A549 (cell line): ENCODE data around the gene KBTBD8. TPM values are rescaled to one million over a fixed set of nuclear protein-coding genes. Genes with fewer than 3 reads are reported as not detected.

Source experiments
- ATAC-seq, 2 experiments: fragments of 200-7000 bp in 1 of 2; fragments of >200 bp in 1 of 2; cut with Nextera tagmentation in 1 of 2; cut with Tn5 transposase in 1 of 2; 3 replicates each; pipeline versions ENCODE4 v1.8.0 to v1.9.1; 2018 to 2020; ENCODE audit warnings: mild to moderate bottlenecking in 1 of 2, moderate library complexity in 1 of 2
- CTCF ChIA-PET: fragments of 300-600 bp; sonication (Branson Sonifier 250); formaldehyde crosslinking; extraction: SDS; loops from one replicate; lab custom pipeline; 2021; ENCODE audit warnings: antibody characterized with exemption, inconsistent platforms; lab: Yijun Ruan, JAX
- POLR2A ChIA-PET: fragments of 350-600 bp; formaldehyde crosslinking; extraction: SDS; loops from one replicate; lab custom pipeline; 2021; ENCODE audit warnings: antibody characterized with exemption, inconsistent platforms; lab: Yijun Ruan, JAX
- DNase-seq, 2 experiments: peaks; one replicate each; pipeline versions ENCODE4 v3.0.0 to v3.0.0-alpha.2; 2011 to 2016; ENCODE audit warnings: low read depth in 1 of 2, low spot score in 1 of 2
- FAIRE-seq: peaks from 2 replicates; lab custom pipeline; 2011; peaks lifted over from hg19 to GRCh38; lab: Jason Lieb, UNC
- H3K27ac ChIP-seq, 2 experiments: fragments of >200 bp; sonication (Bioruptor Twin); formaldehyde crosslinking; 3 replicates each; pipeline ENCODE4 v1.5.1; 2016 to 2017
- H3K4me1 ChIP-seq: fragments of >200 bp; sonication (Bioruptor Twin); formaldehyde crosslinking; 3 replicates; pipeline ENCODE4 v1.6.1; 2016
- H3K4me2 ChIP-seq: fragments of >200 bp; sonication (Bioruptor Twin); formaldehyde crosslinking; 3 replicates; pipeline ENCODE4 v1.6.1; 2016
- H3K4me3 ChIP-seq: fragments of >200 bp; sonication (Bioruptor Twin); formaldehyde crosslinking; 3 replicates; pipeline ENCODE4 v1.5.1; 2016
- H3K9me3 ChIP-seq: fragments of >200 bp; sonication (Bioruptor Twin); formaldehyde crosslinking; 3 replicates; pipeline ENCODE4 v1.6.1; 2016
- EHMT2 ChIP-seq: fragments of 200-600 bp; sonication (generic); IDR thresholded peaks from 2 replicates; pipeline ENCODE4 v1.6.1; 2016; ENCODE audit warnings: antibody characterized with exemption, low read depth, mild to moderate bottlenecking, moderate library complexity
- ELK1 ChIP-seq: fragments of 150-350 bp; IDR thresholded peaks from 2 replicates; pipeline ENCODE4 v1.6.1; 2014; ENCODE audit warnings: low read depth, mild to moderate bottlenecking, low read length
- FOSL2 ChIP-seq, 2 experiments: fragments of 450-650 bp in 1 of 2; fragments of >200 bp in 1 of 2; sonication (Bioruptor Twin) in 1 of 2; formaldehyde crosslinking; IDR thresholded peaks; 2 replicates each; pipeline versions ENCODE4 v1.5.0 to v1.6.1; 2016 to 2020; ENCODE audit warnings: mild to moderate bottlenecking in 1 of 2, moderate library complexity in 1 of 2
- HEYL ChIP-seq: fragments of 250-450 bp; sonication (Bioruptor Pico); IDR thresholded peaks from 2 replicates; pipeline ENCODE4 v1.8.0; 2021; ENCODE audit warnings: mild to moderate bottlenecking, moderate library complexity
- HOXA7 ChIP-seq: fragments of 250-450 bp; sonication (Bioruptor Pico); IDR thresholded peaks from 2 replicates; pipeline ENCODE4 v1.5.0; 2020; ENCODE audit warnings: mild to moderate bottlenecking, moderate library complexity
- KDM5A ChIP-seq: fragments of 200-600 bp; sonication (generic); IDR thresholded peaks from 2 replicates; pipeline ENCODE4 v1.6.1; 2016; ENCODE audit warnings: antibody characterized with exemption, mild to moderate bottlenecking
- MAFK ChIP-seq: fragments of 450-650 bp; IDR thresholded peaks from 2 replicates; pipeline ENCODE4 v1.6.1; 2014; ENCODE audit not compliant: partially characterized antibody
- MYC ChIP-seq: IDR thresholded peaks from 2 replicates; pipeline ENCODE4 v1.6.1; 2012; ENCODE audit warnings: mild to moderate bottlenecking, inconsistent platforms, low read length, improper control_type of control experiment, borderline replicate concordance
- NR3C1 ChIP-seq: fragments of >200 bp; sonication (Bioruptor Twin); formaldehyde crosslinking; IDR thresholded peaks from 3 replicates; pipeline ENCODE4 v1.6.1; 2017
- POLR2A ChIP-seq: IDR thresholded peaks from 2 replicates; pipeline ENCODE4 v1.6.1; 2012; ENCODE audit warnings: mild to moderate bottlenecking, low read length
- RCOR1 ChIP-seq: fragments of 150-350 bp; IDR thresholded peaks from 2 replicates; pipeline ENCODE4 v1.6.1; 2014; ENCODE audit warnings: antibody characterized with exemption, low read length, low read depth
- USF2 ChIP-seq: fragments of 450-650 bp; IDR thresholded peaks from 2 replicates; pipeline ENCODE4 v1.6.1; 2014; ENCODE audit warnings: antibody characterized with exemption
- ZNF302 ChIP-seq: fragments of 250-450 bp; sonication (Bioruptor Pico); IDR thresholded peaks from 2 replicates; pipeline ENCODE4 v1.9.0; 2021; ENCODE audit warnings: inconsistent platforms, mild to moderate bottlenecking, moderate library complexity
- ZSCAN20 ChIP-seq: fragments of 250-450 bp; sonication (Bioruptor Pico); IDR thresholded peaks from 2 replicates; pipeline ENCODE4 v1.8.0; 2022; ENCODE audit warnings: mild to moderate bottlenecking, moderate library complexity
- WGBS: methylation state at CpG from one replicate; pipeline ENCODE4 v1.1.6; 2017; ENCODE audit errors: missing lambda C conversion rate; 5-methylcytosine and 5-hydroxymethylcytosine counted together
- polyA plus RNA-seq, 4 experiments: library from polyadenylated mRNA; depleted of rRNA in 3 of 4; stranded (reverse); fragments of >200 nt; fragmentation: RNase III in 1 of 4; extraction: RNeasy Plus Mini Kit Qiagen cat#74134 plus additional on column Dnase treatment in 1 of 4; gene quantifications; 2 replicates in 3 of 4; 3 replicates in 1 of 4; pipeline ENCODE4 v1.2.3, GENCODE V29; 2011 to 2017
- TF ChIP-seq, protein P1 (sequence below): fragments of 250-450 bp; sonication (Bioruptor Pico); IDR thresholded peaks from 2 replicates; pipeline ENCODE4 v1.5.0; 2021; ENCODE audit warnings: mild to moderate bottlenecking, moderate library complexity, borderline replicate concordance
- TF ChIP-seq, protein P2 (sequence below): IDR thresholded peaks from 2 replicates; pipeline ENCODE4 v1.6.1; 2012; ENCODE audit warnings: low read depth, borderline replicate concordance

The KBTBD8 gene
- polyA plus RNA-seq, 2 of the 4 experiments (the other 2 are of a cell fraction), result 0.61 to 1.0 TPM

- no peak overlapping the region for H3K27ac ChIP-seq
- H3K4me3 ChIP-seq, result no peak overlapping the region
- H3K4me2 ChIP-seq, result no peak overlapping the region
- ATAC-seq, result no peak
- ChIA-PET CTCF (no interaction called here), POLR2A (no interaction called here)
- H3K4me1 ChIP-seq, result no peaks in the 10 kb centered on the region
- TF ChIP-seq, protein P1, sequence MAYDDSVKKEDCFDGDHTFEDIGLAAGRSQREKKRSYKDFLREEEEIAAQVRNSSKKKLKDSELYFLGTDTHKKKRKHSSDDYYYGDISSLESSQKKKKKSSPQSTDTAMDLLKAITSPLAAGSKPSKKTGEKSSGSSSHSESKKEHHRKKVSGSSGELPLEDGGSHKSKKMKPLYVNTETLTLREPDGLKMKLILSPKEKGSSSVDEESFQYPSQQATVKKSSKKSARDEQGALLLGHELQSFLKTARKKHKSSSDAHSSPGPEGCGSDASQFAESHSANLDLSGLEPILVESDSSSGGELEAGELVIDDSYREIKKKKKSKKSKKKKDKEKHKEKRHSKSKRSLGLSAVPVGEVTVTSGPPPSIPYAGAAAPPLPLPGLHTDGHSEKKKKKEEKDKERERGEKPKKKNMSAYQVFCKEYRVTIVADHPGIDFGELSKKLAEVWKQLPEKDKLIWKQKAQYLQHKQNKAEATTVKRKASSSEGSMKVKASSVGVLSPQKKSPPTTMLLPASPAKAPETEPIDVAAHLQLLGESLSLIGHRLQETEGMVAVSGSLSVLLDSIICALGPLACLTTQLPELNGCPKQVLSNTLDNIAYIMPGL (CRISPR knock-in tag), result no peak
- TF ChIP-seq MAFK, result peak; percentile 62
- TF ChIP-seq NR3C1, result no peak
- no peak for FAIRE-seq
- DNase-seq, result no peak
- 41% methylated on average over 5 of the region's 5 CpGs for WGBS
- H3K9me3 ChIP-seq, result no peaks in the 10 kb centered on the region
These were observed 11.7 kb upstream of the KBTBD8 start for GRCh38 chr3:66986406-66986805.

GRCh38 chr3:66989241-66989640 lies 8.9 kb upstream of the KBTBD8 start:
- FAIRE-seq (no peak), DNase-seq (no peak)
- CTCF ChIA-PET, result interaction anchor here (0.7 to 3.7 kb wide), 2 partner anchors 17 to 51 kb away, joined by 3 to 28 read pairs; no protein-coding TSS in a partner anchor

GRCh38 chr3:66989860-66990696 lies 8.0 kb upstream of the KBTBD8 start:
- no peak overlapping the region for H3K27ac ChIP-seq
- H3K4me3 ChIP-seq, result no peak overlapping the region
- peak overlapping the region; percentile 42; the same call in 1 of the 3 replicates for H3K4me2 ChIP-seq
- ChIA-PET POLR2A (no interaction called here), CTCF (interaction anchor here (0.8 to 3.7 kb wide), 3 partner anchors 18 to 1905 kb away, joined by 3 to 28 read pairs (median 5); no protein-coding TSS in a partner anchor)
- 48% methylated on average over 7 of the region's 7 CpGs for WGBS
- no peak for FAIRE-seq
- no peaks in the 10 kb centered on the region for H3K4me1 ChIP-seq
- TF ChIP-seq ZSCAN20 (CRISPR knock-in tag) (no peak), ZNF302 (CRISPR knock-in tag) (no peak), USF2 (peak; percentile 36), RCOR1 (no peak), HEYL (no peak), ELK1 (no peak), FOSL2 (IDR thresholded peaks at IDR 0.05) (no peak), FOSL2 (CRISPR knock-in tag; IDR thresholded peaks at IDR 0.05) (no peak), MYC (no peak)
- TF ChIP-seq, all 56 proteins: peak for 1
- H3K9me3 ChIP-seq, result no peaks in the 10 kb centered on the region
- ATAC-seq, result peak; percentile 64 to 76; a peak in 4 of 6 replicates
- DNase-seq, result peak; percentile 12 to 63

More at GRCh38 chr3:66989241-66989640, 8.9 kb upstream of the KBTBD8 start:
- TF ChIP-seq, protein P2, sequence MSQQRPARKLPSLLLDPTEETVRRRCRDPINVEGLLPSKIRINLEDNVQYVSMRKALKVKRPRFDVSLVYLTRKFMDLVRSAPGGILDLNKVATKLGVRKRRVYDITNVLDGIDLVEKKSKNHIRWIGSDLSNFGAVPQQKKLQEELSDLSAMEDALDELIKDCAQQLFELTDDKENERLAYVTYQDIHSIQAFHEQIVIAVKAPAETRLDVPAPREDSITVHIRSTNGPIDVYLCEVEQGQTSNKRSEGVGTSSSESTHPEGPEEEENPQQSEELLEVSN, result no peak
- TF ChIP-seq EHMT2 (no peak), HOXA7 (no peak), KDM5A (no peak), POLR2A (no peak)
- H3K4me3 ChIP-seq, result no peak overlapping the region
- POLR2A ChIA-PET, result no interaction called here
- WGBS, result 70% methylated on average over 6 of the region's 6 CpGs
- no peak overlapping the region for H3K27ac ChIP-seq
- H3K9me3 ChIP-seq, result no peaks in the 10 kb centered on the region
- H3K4me1 ChIP-seq, result no peaks in the 10 kb centered on the region
- no peak for ATAC-seq
- no peak overlapping the region for H3K4me2 ChIP-seq
